NB4 (cell line): ENCODE measurements around the gene COL26A1.

ENCODE experiments used
- POLR2A ChIP-seq: IDR thresholded peaks from 2 replicates; pipeline ENCODE4 v1.6.1; 2011; ENCODE audit warnings: mild to moderate bottlenecking; ENCODE audit not compliant: insufficient read length; ENCODE audit errors: extremely low read depth
- TF ChIP-seq, protein P1 (sequence below): IDR thresholded peaks from one replicate; pipeline ENCODE4 v1.5.1; 2012; ENCODE audit warnings: low read depth, low read length

DNA sequence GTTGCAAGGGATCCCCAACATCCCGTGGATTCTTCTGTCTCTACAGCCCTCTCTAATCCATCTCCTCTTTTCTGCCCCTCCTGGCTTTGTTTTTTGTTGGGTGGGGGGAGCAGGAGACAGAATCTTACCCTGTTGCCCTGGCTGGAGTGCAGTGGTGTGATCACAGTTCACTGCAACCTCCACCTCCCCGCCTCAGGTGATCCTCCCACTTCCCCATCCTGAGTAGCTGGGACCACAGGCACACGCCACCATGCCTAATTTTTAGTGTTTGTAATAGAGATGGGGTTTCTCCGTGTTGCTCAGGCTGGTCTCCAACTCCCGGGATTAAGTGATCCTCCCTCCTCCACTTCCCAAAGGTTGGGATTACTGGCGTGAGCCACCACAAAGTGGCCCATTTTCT, 144.7 kb downstream of the COL26A1 start:
- TF ChIP-seq, protein P1, sequence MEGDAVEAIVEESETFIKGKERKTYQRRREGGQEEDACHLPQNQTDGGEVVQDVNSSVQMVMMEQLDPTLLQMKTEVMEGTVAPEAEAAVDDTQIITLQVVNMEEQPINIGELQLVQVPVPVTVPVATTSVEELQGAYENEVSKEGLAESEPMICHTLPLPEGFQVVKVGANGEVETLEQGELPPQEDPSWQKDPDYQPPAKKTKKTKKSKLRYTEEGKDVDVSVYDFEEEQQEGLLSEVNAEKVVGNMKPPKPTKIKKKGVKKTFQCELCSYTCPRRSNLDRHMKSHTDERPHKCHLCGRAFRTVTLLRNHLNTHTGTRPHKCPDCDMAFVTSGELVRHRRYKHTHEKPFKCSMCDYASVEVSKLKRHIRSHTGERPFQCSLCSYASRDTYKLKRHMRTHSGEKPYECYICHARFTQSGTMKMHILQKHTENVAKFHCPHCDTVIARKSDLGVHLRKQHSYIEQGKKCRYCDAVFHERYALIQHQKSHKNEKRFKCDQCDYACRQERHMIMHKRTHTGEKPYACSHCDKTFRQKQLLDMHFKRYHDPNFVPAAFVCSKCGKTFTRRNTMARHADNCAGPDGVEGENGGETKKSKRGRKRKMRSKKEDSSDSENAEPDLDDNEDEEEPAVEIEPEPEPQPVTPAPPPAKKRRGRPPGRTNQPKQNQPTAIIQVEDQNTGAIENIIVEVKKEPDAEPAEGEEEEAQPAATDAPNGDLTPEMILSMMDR, result no peak
- TF ChIP-seq POLR2A, result no peak
